GM21390 (cell line): Measurements from ENCODE around the gene TKTL1.

Experiments used
- ATAC-seq: cut with Tn5 transposase; IDR thresholded peaks from one replicate; pipeline ENCODE4 v1.9.1; 2021; ENCODE audit not compliant: unreplicated experiment

Gene TKTL1

GRCh38 chrX:154374313-154375155, 78.9 kb downstream of the TKTL1 start, which contains the start of gene FLNA:
Gene FLNA (minus strand): TSS chrX:154374634. CDS start chrX:154371245, 3,389 bp downstream.
- no peak for ATAC-seq

DNA sequence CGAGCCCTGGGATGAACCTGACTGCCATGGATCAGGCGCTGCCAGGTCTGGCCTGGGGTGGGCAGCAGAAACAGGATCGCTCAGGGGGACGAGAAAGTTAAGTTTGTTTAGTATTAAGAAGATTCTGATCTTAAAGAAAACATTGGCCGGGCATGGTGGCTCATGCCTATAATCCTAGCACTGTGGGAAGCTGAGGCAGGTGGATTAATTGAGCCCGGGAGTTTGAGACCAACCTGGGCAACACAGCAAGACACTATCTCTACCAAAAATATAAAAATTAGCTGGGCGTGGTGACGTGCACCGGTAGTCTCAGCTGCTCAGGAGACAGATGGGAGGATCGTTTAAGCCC, 79.5 kb downstream of the TKTL1 start:
- no peak for ATAC-seq

DNA sequence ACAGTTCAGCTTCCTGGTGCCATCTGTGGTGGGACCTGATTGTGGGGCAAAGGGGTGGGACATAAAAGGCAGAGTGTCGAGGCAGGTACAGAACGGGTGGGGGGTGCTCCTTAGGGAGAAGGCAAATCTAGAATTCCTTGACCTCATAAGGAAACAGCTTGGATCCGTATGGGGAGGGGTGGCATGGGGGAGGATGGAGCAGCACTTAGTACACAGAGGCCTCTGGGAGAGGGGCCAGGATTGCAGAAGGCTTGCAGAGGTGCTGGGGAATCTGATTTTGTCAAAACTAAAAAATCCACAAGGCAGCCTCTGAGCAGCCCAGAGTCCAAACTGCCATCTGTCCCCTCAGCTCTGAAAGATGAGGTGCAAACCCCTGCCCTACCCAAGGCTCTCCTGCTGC, 81.2 kb downstream of the TKTL1 start:
- no peak for ATAC-seq

- ATAC-seq: peak; percentile 3
Observed at GRCh38 chrX:154378059-154378798, 82.6 kb downstream of the TKTL1 start.

GRCh38 chrX:154378799-154379568, 83.4 kb downstream of the TKTL1 start, which contains the start of gene EMD:
Gene EMD (plus strand): TSS chrX:154379295. CDS start chrX:154379485, 190 bp downstream.
- peak; percentile 78 for ATAC-seq

- ATAC-seq: no peak
Observed at GRCh38 chrX:154379569-154379951, 84.0 kb downstream of the TKTL1 start.
